Activated T-helper 2 cell treated with anti-CD3 and anti-CD28 coated beads, Interferon-gamma antibody, Interleukin-2, Interleukin-4, amounts not matched to agents 10 μg/mL and 5 μg/mL and 100 μg/mL, durations not matched to agents 14 hours and 24 hours and 36 hours (primary cell): ENCODE results near the gene DHRS9. TPM values are rescaled to one million over a fixed set of nuclear protein-coding genes. Genes with fewer than 3 reads are reported as not detected.

Experiments used
- DNase-seq: peaks from one replicate; pipeline ENCODE4 v3.0.0; 2021; ENCODE audit warnings: low spot score
- H3K27ac Mint-ChIP-seq: one replicate; pipeline ENCODE4 v1.8.0; 2021; ENCODE audit warnings: mixed read lengths
- H3K27me3 Mint-ChIP-seq: one replicate; pipeline ENCODE4 v1.8.0; 2021; ENCODE audit warnings: low read depth, mixed read lengths
- H3K36me3 Mint-ChIP-seq: one replicate; pipeline ENCODE4 v1.8.0; 2021; ENCODE audit warnings: low read depth, mixed read lengths
- H3K4me1 Mint-ChIP-seq: one replicate; pipeline ENCODE4 v1.8.0; 2021; ENCODE audit warnings: low read depth, mixed read lengths
- H3K4me3 Mint-ChIP-seq: one replicate; pipeline ENCODE4 v1.8.0; 2021; ENCODE audit warnings: low read depth, mild to moderate bottlenecking, moderate library complexity, mixed read lengths
- H3K9me3 Mint-ChIP-seq: one replicate; pipeline ENCODE4 v1.8.0; 2021; ENCODE audit warnings: mixed read lengths
- intact Hi-C: fragments of 100-400 bp; cut with micrococcal nuclease; formaldehyde crosslinking; loops from one replicate; pipeline ENCODE4 v1.15.1; 2023
- total RNA-seq: library from RNA; stranded (reverse); gene quantifications from 2 replicates; pipeline ENCODE4 v1.2.3, GENCODE V29; 2022

The DHRS9 gene
- total RNA-seq, 1 donor from 2014 or later: 3.3 TPM

DNA sequence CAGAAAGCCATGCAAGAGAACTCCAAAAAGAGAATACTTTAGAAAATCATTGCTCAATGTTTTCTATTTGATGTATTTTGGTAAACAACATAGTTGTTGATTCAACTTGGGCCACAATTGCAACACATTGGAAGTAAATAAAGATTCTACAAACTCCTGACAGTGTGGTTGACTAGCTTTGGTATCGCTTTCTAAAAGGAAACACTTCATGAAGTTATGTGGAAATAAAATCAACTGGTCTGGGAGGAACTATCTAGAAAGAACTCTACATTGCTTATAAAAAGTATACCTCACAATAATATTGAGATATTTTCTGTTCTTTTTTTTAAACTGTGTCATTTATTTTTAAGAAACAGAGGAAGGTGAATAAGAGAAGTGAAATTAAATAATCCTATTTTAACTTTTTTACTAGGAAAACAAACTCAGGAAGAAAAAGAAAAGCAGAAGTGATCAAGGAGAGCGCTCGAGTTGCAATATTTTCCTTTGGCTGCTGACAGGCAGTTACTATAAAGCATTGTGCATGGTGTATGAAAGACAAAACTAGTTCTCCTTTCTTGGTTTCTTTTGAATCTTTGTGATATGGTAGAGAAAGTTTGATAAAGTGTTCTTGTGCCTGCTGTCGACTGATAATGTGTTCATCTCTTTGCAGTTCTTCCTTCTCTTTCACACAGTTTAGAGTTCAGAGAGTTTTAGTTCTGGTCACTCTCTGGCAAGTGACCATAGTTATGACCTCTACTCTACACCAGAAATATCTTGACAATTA lies 3.0 kb downstream of the DHRS9 start:
- H3K27me3 Mint-ChIP-seq: no peaks in the 10 kb centered on the region
- DNase-seq: no peak
- H3K4me1 Mint-ChIP-seq: peaks cover 46% of the 10 kb centered on the region
- H3K27ac Mint-ChIP-seq: peak overlapping the region; percentile 86
- H3K36me3 Mint-ChIP-seq: peaks cover 34% of the 10 kb centered on the region
- H3K4me3 Mint-ChIP-seq: peak overlapping the region; percentile 49
- peaks cover 31% of the 10 kb centered on the region for H3K9me3 Mint-ChIP-seq
- intact Hi-C loops: loop anchor here (2.0 to 5.0 kb wide), 2 partner anchors 35 to 96 kb away; no protein-coding TSS in a partner anchor

GRCh38 chr2:169073211-169073962 lies 4.0 kb downstream of the DHRS9 start:
- intact Hi-C loops: loop anchor here (1.0 to 5.0 kb wide), 3 partner anchors 36 to 97 kb away; no protein-coding TSS in a partner anchor
- H3K4me1 Mint-ChIP-seq: peaks cover 48% of the 10 kb centered on the region
- peaks cover 34% of the 10 kb centered on the region for H3K36me3 Mint-ChIP-seq
- peaks cover 31% of the 10 kb centered on the region for H3K9me3 Mint-ChIP-seq
- H3K4me3 Mint-ChIP-seq: peak overlapping the region; percentile 30
- no peak for DNase-seq
- peak overlapping the region; percentile 86 for H3K27ac Mint-ChIP-seq
- H3K27me3 Mint-ChIP-seq: no peaks in the 10 kb centered on the region

DNA sequence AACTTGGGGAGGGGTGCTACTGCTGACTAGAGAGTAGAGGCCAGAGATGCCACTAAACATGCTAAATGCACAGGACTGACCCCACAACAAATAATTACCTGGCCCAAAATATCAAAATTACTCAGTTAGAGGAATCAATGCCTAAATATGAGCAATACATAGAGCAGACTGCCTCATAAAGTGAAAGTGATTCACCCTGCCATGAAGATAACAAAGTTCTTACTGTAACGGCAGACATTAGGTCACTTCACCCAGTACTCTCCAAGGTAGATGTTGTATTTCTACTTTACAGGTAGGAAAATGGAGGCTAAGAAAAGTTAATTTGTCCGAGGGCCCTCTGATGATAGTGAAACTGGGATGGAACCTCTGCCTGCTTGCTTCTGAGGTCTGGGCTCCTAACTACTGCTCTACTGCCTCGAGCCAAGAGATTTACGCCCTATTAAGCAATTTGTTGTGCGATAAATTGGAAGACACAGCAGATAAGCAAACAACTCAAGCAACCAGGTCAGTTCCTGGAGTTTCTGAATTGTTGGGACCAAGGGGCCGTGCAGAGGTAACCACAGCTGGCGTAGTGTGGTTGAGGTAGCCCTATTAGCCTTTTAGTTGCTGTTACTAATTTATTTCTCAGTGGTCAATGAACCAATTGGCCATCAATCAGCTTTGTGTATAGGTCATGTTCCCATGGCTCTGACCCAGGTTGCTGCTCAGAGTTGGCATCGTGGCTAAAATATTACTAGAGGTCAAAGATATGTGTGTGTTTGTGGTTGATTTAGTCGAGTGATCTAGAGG lies 4.8 kb downstream of the DHRS9 start:
- intact Hi-C loops: loop anchor here (1.0 to 5.0 kb wide), 4 partner anchors 21 to 97 kb away; no protein-coding TSS in a partner anchor
- H3K36me3 Mint-ChIP-seq: peaks cover 37% of the 10 kb centered on the region
- peaks cover 31% of the 10 kb centered on the region for H3K9me3 Mint-ChIP-seq
- peak overlapping the region; percentile 86 for H3K27ac Mint-ChIP-seq
- H3K4me1 Mint-ChIP-seq: peaks cover 43% of the 10 kb centered on the region
- H3K4me3 Mint-ChIP-seq: no peak overlapping the region
- no peaks in the 10 kb centered on the region for H3K27me3 Mint-ChIP-seq
- DNase-seq: no peak

GRCh38 chr2:169077674-169078240 lies 8.4 kb downstream of the DHRS9 start:
- no peak overlapping the region for H3K27ac Mint-ChIP-seq
- intact Hi-C loops: no loop called here
- H3K4me3 Mint-ChIP-seq: no peak overlapping the region
- no peak for DNase-seq
- H3K4me1 Mint-ChIP-seq: peaks cover 19% of the 10 kb centered on the region
- H3K36me3 Mint-ChIP-seq: peaks cover 34% of the 10 kb centered on the region
- H3K27me3 Mint-ChIP-seq: no peaks in the 10 kb centered on the region
- H3K9me3 Mint-ChIP-seq: peaks cover 25% of the 10 kb centered on the region

DNA sequence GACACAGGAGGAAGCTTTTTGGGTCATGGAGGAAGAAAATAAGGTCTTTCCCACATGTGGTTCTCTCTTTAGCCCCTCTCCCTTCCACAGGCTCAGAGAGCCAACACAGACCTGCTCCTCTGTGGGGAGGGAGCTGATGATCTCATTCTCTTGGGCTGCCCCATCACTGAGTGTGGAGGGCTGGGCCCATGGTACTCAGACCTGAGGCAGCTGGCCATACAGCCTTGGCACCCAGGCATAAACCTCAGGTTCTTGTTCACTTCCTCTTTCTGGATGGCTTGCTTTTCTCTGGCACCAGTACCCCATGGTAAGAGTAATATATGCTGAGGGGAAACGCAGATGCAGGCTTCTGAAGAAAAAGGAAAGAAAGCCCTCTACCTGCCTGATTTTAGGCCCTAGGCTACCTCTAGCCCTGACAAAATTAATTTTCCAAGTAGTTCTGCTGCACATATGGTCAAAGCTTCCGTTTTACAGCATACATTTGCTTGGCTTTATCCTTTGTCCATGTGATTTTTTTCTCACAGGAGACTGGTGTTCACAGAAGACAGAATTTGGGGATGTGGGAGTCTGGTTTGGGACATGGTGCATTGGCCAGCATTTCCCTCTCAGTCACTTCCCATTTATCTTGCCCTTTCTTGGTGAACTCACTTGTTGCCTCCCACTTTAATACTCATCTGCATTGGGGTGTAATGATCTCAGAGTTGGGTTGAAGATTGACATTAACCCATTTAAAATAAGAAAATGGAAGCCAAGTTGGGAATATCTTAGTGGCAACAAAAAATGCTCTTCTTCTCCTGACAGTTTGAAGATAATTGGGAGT lies 11.1 kb downstream of the DHRS9 start:
- peaks cover 31% of the 10 kb centered on the region for H3K36me3 Mint-ChIP-seq
- DNase-seq: no peak
- H3K9me3 Mint-ChIP-seq: peaks cover 26% of the 10 kb centered on the region
- H3K27me3 Mint-ChIP-seq: no peaks in the 10 kb centered on the region
- intact Hi-C loops: no loop called here
- no peak overlapping the region for H3K4me3 Mint-ChIP-seq
- H3K4me1 Mint-ChIP-seq: peaks cover 6% of the 10 kb centered on the region
- no peak overlapping the region for H3K27ac Mint-ChIP-seq

- no peak overlapping the region for H3K4me3 Mint-ChIP-seq
- peaks cover 1% of the 10 kb centered on the region for H3K27me3 Mint-ChIP-seq
- H3K27ac Mint-ChIP-seq: no peak overlapping the region
- DNase-seq: no peak
- H3K4me1 Mint-ChIP-seq: peaks cover 6% of the 10 kb centered on the region
- intact Hi-C loops: no loop called here
- peaks cover 22% of the 10 kb centered on the region for H3K9me3 Mint-ChIP-seq
- H3K36me3 Mint-ChIP-seq: peaks cover 33% of the 10 kb centered on the region
Measured at GRCh38 chr2:169081551-169081950, 12.2 kb downstream of the DHRS9 start.

GRCh38 chr2:169082995-169083394 lies 13.6 kb downstream of the DHRS9 start:
- DNase-seq: no peak
- intact Hi-C loops: no loop called here

GRCh38 chr2:169086893-169087467 lies 17.6 kb downstream of the DHRS9 start:
- Mint-ChIP-seq H3K4me3 (no peak overlapping the region), H3K27ac (no peak overlapping the region), H3K27me3 (peaks cover 1% of the 10 kb centered on the region), H3K36me3 (peaks cover 28% of the 10 kb centered on the region), H3K4me1 (peaks cover 5% of the 10 kb centered on the region), H3K9me3 (peaks cover 21% of the 10 kb centered on the region)
- intact Hi-C loops: no loop called here
- no peak for DNase-seq

More at GRCh38 chr2:169082995-169083394, 13.6 kb downstream of the DHRS9 start:
- Mint-ChIP-seq H3K4me1 (peaks cover 5% of the 10 kb centered on the region), H3K4me3 (no peak overlapping the region), H3K27ac (peak overlapping the region; percentile 40), H3K36me3 (peaks cover 35% of the 10 kb centered on the region), H3K27me3 (peaks cover 1% of the 10 kb centered on the region), H3K9me3 (peaks cover 21% of the 10 kb centered on the region)

DNA sequence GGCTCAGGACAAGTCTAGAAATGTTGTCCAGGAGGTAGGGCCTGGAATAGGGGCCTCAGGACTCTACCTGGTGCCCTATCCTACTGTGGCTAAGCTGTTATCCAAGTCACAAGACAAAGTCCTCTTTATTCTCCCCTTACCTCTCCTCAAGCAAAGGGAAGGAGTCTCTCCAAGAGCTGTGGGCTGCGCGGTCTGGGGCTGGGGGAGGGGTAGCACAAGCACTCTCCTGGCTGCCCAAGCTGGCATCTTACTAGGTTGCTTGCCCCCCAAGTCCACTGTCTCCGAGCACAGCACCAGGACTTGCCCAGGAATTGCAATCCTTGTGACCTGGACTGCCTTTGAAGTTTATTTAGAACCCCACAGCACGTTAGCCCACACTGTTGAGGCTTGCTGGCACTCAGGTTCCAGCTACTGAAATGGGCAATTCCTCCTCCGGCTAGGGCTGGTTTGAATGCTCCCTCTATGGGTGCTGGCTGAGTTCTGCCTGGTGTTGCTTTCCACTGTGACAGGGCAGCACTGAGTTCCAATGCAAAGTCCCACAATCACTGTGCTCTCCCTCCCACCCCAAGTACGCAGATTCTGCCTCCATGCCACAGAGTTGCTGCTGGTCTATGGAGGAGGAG lies 18.5 kb downstream of the DHRS9 start:
- intact Hi-C loops: no loop called here
- Mint-ChIP-seq H3K9me3 (peaks cover 21% of the 10 kb centered on the region), H3K36me3 (peaks cover 28% of the 10 kb centered on the region), H3K27ac (no peak overlapping the region), H3K4me1 (peaks cover 4% of the 10 kb centered on the region), H3K4me3 (no peak overlapping the region), H3K27me3 (peaks cover 1% of the 10 kb centered on the region)
- DNase-seq: no peak

DNA sequence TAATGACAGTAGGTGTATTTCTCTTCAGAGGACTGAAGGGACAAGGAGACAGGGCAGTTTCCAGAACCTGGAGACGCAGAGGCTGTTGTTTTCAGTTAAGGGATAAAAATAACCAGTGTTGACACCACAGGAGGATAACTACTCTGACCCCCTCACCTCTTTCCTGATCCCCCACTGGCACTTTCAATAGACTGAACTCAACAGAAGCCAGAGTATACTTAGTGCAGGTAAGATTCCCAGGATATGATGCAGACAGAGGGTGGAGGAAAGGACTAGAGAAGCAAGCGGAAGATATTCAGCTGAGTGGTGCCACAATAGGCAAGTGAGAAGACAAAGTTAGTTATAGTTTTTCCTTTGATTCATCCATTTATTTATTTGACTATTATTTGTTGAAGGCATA lies 19.8 kb downstream of the DHRS9 start:
- H3K36me3 Mint-ChIP-seq: peaks cover 24% of the 10 kb centered on the region
- peaks cover 1% of the 10 kb centered on the region for H3K27me3 Mint-ChIP-seq
- no peak overlapping the region for H3K27ac Mint-ChIP-seq

GRCh38 chr2:169090133-169090820 lies 20.9 kb downstream of the DHRS9 start:
- peaks cover 1% of the 10 kb centered on the region for H3K27me3 Mint-ChIP-seq
- intact Hi-C loops: no loop called here
- H3K27ac Mint-ChIP-seq: no peak overlapping the region
- peaks cover 8% of the 10 kb centered on the region for H3K9me3 Mint-ChIP-seq
- peaks cover 17% of the 10 kb centered on the region for H3K36me3 Mint-ChIP-seq
- H3K4me1 Mint-ChIP-seq: peaks cover 16% of the 10 kb centered on the region
- DNase-seq: no peak
- no peak overlapping the region for H3K4me3 Mint-ChIP-seq

More for the DNA sequence above, 19.8 kb downstream of the DHRS9 start:
- no peak overlapping the region for H3K4me3 Mint-ChIP-seq
- intact Hi-C loops: no loop called here
- peaks cover 8% of the 10 kb centered on the region for H3K4me1 Mint-ChIP-seq
- peaks cover 19% of the 10 kb centered on the region for H3K9me3 Mint-ChIP-seq
- no peak for DNase-seq
